BLaER1 treated with 17β-estradiol and CSF1 and Interleukin-3, amounts not matched to agents 10 nM and 100 nM (cell line): Measurements from ENCODE around the gene PRKG1.
A peak's percentile ranks its signal among the peaks of the same experiment; 100 is the strongest.

Experiments
- H3K27ac ChIP-seq, 11 experiments: shearing (Covaris generic); formaldehyde crosslinking; 2 replicates each; pipeline ENCODE4 v1.8.1; 2022
- H3K27me3 ChIP-seq, 11 experiments: shearing (Covaris generic); formaldehyde crosslinking; 2 replicates each; pipeline ENCODE4 v1.8.1; 2022
- H3K36me3 ChIP-seq, 11 experiments: shearing (Covaris generic); formaldehyde crosslinking; 2 replicates each; pipeline ENCODE4 v1.8.1; 2022
- H3K4me1 ChIP-seq, 10 experiments: shearing (Covaris generic); formaldehyde crosslinking; 2 replicates each; pipeline ENCODE4 v1.8.1; 2022
- H3K4me2 ChIP-seq, 11 experiments: shearing (Covaris generic); formaldehyde crosslinking; 2 replicates each; pipeline ENCODE4 v1.8.1; 2022
- H3K4me3 ChIP-seq, 10 experiments: shearing (Covaris generic); formaldehyde crosslinking; 2 replicates each; pipeline ENCODE4 v1.8.1; 2022
- H3K9ac ChIP-seq, 11 experiments: shearing (Covaris generic); formaldehyde crosslinking; 2 replicates each; pipeline ENCODE4 v1.8.1; 2022
- H3K9me3 ChIP-seq, 11 experiments: shearing (Covaris generic); formaldehyde crosslinking; replicated peaks in 1 of 11; 2 replicates each; pipeline ENCODE4 v1.8.1; 2022
- H4K20me1 ChIP-seq, 11 experiments: shearing (Covaris generic); formaldehyde crosslinking; 2 replicates each; pipeline ENCODE4 v1.8.1; 2022
- Cebpa-rat ChIP-seq, 11 experiments: shearing (Covaris generic); IDR thresholded peaks; 2 replicates each; pipeline ENCODE4 v1.8.1; 2022

The PRKG1 gene

GRCh38 chr10:51215951-51216834, 141.9 kb downstream of the PRKG1 start:
- H3K36me3 ChIP-seq: no peaks in the 10 kb centered on the region
- no peak for TF ChIP-seq Cebpa-rat (IDR thresholded peaks at IDR 0.05)
- H3K27me3 ChIP-seq: no peaks in the 10 kb centered on the region
- no peak overlapping the region for H3K9ac ChIP-seq
- no peak overlapping the region for H3K4me2 ChIP-seq
- H3K4me3 ChIP-seq: no peak overlapping the region
- H3K9me3 ChIP-seq: no peaks in the 10 kb centered on the region
- no peak overlapping the region for H3K27ac ChIP-seq
- no peaks in the 10 kb centered on the region for H4K20me1 ChIP-seq
- H3K4me1 ChIP-seq: no peaks in the 10 kb centered on the region

GRCh38 chr10:51217505-51217904, 143.2 kb downstream of the PRKG1 start:
- no peaks in the 10 kb centered on the region for H3K27me3 ChIP-seq
- TF ChIP-seq Cebpa-rat (IDR thresholded peaks at IDR 0.05): no peak
- H3K36me3 ChIP-seq: no peaks in the 10 kb centered on the region
- no peaks in the 10 kb centered on the region for H3K9me3 ChIP-seq
- no peaks in the 10 kb centered on the region for H4K20me1 ChIP-seq
- no peak overlapping the region for H3K4me3 ChIP-seq
- no peak overlapping the region for H3K27ac ChIP-seq
- H3K9ac ChIP-seq: no peak overlapping the region
- H3K4me2 ChIP-seq: no peak overlapping the region
- no peaks in the 10 kb centered on the region for H3K4me1 ChIP-seq

- TF ChIP-seq Cebpa-rat (IDR thresholded peaks at IDR 0.05): 0 out of 22 replicates have a peak, but pooled peaks of 1 of the 11 experiments have one; percentile 57
- peak overlapping the region in 7 of 11 experiments; percentile 2 to 51 (median 16); a peak in 8 of 22 replicates for H3K4me2 ChIP-seq
- 0 out of 22 replicates have a peak overlapping the region, but pooled peaks of 1 of the 11 experiments have one; percentile 18 for H3K27ac ChIP-seq
- H3K9ac ChIP-seq: no peak overlapping the region
- H3K36me3 ChIP-seq: no peaks in the 10 kb centered on the region
- H4K20me1 ChIP-seq: no peaks in the 10 kb centered on the region
- no peak overlapping the region for H3K4me3 ChIP-seq
- H3K27me3 ChIP-seq: no peaks in the 10 kb centered on the region
- no peaks in the 10 kb centered on the region for H3K9me3 ChIP-seq
- H3K4me1 ChIP-seq: peaks cover 6 to 16% (median 11%) of the 10 kb centered on the region in 10 experiments; a peak in 16 of 20 replicates
These were observed 150.4 kb downstream of the PRKG1 start for GRCh38 chr10:51224671-51225161.

GRCh38 chr10:51227897-51228713, 153.8 kb downstream of the PRKG1 start:
- H4K20me1 ChIP-seq: no peaks in the 10 kb centered on the region
- no peaks in the 10 kb centered on the region for H3K9me3 ChIP-seq
- H3K4me1 ChIP-seq: peaks cover 6 to 16% (median 11%) of the 10 kb centered on the region in 10 experiments; a peak in 16 of 20 replicates
- no peaks in the 10 kb centered on the region for H3K27me3 ChIP-seq
- no peak overlapping the region for H3K9ac ChIP-seq
- no peak overlapping the region for H3K4me3 ChIP-seq
- no peak overlapping the region for H3K4me2 ChIP-seq
- no peak for TF ChIP-seq Cebpa-rat (IDR thresholded peaks at IDR 0.05)
- H3K36me3 ChIP-seq: no peaks in the 10 kb centered on the region
- no peak overlapping the region for H3K27ac ChIP-seq

- peaks cover 6 to 14% (median 10%) of the 10 kb centered on the region in 10 experiments; a peak in 16 of 20 replicates for H3K4me1 ChIP-seq
- H3K9me3 ChIP-seq: no peaks in the 10 kb centered on the region
- no peak for TF ChIP-seq Cebpa-rat (IDR thresholded peaks at IDR 0.05)
- no peak overlapping the region for H3K9ac ChIP-seq
- no peaks in the 10 kb centered on the region for H4K20me1 ChIP-seq
- no peaks in the 10 kb centered on the region for H3K36me3 ChIP-seq
- no peak overlapping the region for H3K27ac ChIP-seq
- no peak overlapping the region for H3K4me3 ChIP-seq
- H3K27me3 ChIP-seq: no peaks in the 10 kb centered on the region
- H3K4me2 ChIP-seq: no peak overlapping the region
These were observed 154.4 kb downstream of the PRKG1 start for GRCh38 chr10:51228714-51229100.

GRCh38 chr10:51230887-51231585, 156.7 kb downstream of the PRKG1 start:
- Histone ChIP-seq H3K4me2 (no peak overlapping the region), H4K20me1 (no peaks in the 10 kb centered on the region), H3K9ac (no peak overlapping the region), H3K27ac (no peak overlapping the region), H3K4me1 (no peaks in the 10 kb centered on the region), H3K36me3 (no peaks in the 10 kb centered on the region), H3K9me3 (no peaks in the 10 kb centered on the region), H3K4me3 (no peak overlapping the region), H3K27me3 (no peaks in the 10 kb centered on the region)
- no peak for TF ChIP-seq Cebpa-rat (IDR thresholded peaks at IDR 0.05)

GRCh38 chr10:51231754-51232153, 157.5 kb downstream of the PRKG1 start:
- Histone ChIP-seq H3K4me1 (no peaks in the 10 kb centered on the region), H3K27ac (no peak overlapping the region), H3K27me3 (no peaks in the 10 kb centered on the region), H3K4me3 (no peak overlapping the region), H3K9ac (no peak overlapping the region), H3K9me3 (no peaks in the 10 kb centered on the region), H3K36me3 (no peaks in the 10 kb centered on the region), H4K20me1 (no peaks in the 10 kb centered on the region), H3K4me2 (no peak overlapping the region)
- TF ChIP-seq Cebpa-rat (IDR thresholded peaks at IDR 0.05): no peak

GRCh38 chr10:51233337-51234100, 159.2 kb downstream of the PRKG1 start:
- no peak overlapping the region for H3K4me2 ChIP-seq
- no peaks in the 10 kb centered on the region for H3K9me3 ChIP-seq
- H3K36me3 ChIP-seq: no peaks in the 10 kb centered on the region
- no peak overlapping the region for H3K27ac ChIP-seq
- no peak overlapping the region for H3K9ac ChIP-seq
- H3K4me3 ChIP-seq: no peak overlapping the region
- TF ChIP-seq Cebpa-rat (IDR thresholded peaks at IDR 0.05): no peak
- no peaks in the 10 kb centered on the region for H3K4me1 ChIP-seq
- no peaks in the 10 kb centered on the region for H3K27me3 ChIP-seq
- H4K20me1 ChIP-seq: no peaks in the 10 kb centered on the region
